Astrocyte of the hippocampus (primary cell): ENCODE measurements around the gene MALAT1.
A peak's percentile ranks its signal among the peaks of the same experiment; 100 is the strongest.
"Not testable (repeated sequence)": the region's sequence is repeated elsewhere in the genome, so short reads cannot be mapped to it uniquely, and the experiment has no call there.

ENCODE experiments used
- DNase-seq: peaks from one replicate; pipeline ENCODE4 v3.0.0; 2011; ENCODE audit warnings: low read depth, low spot score

MALAT1 gene

GRCh38 chr11:65498042-65498726, 661 bp upstream of the MALAT1 start:
- DNase-seq = peak; percentile 74

- no peak for DNase-seq
Measured at GRCh38 chr11:65498727-65498976, 193 bp upstream of the MALAT1 start.

- no peak for DNase-seq
Measured at GRCh38 chr11:65499713-65500386, 1.0 kb downstream of the MALAT1 start.

GRCh38 chr11:65500387-65501185, 1.7 kb downstream of the MALAT1 start:
- peak; percentile 68 for DNase-seq

DNA sequence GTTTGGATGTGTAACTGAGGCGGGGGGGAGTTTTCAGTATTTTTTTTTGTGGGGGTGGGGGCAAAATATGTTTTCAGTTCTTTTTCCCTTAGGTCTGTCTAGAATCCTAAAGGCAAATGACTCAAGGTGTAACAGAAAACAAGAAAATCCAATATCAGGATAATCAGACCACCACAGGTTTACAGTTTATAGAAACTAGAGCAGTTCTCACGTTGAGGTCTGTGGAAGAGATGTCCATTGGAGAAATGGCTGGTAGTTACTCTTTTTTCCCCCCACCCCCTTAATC, 2.3 kb downstream of the MALAT1 start:
- no peak for DNase-seq

DNA sequence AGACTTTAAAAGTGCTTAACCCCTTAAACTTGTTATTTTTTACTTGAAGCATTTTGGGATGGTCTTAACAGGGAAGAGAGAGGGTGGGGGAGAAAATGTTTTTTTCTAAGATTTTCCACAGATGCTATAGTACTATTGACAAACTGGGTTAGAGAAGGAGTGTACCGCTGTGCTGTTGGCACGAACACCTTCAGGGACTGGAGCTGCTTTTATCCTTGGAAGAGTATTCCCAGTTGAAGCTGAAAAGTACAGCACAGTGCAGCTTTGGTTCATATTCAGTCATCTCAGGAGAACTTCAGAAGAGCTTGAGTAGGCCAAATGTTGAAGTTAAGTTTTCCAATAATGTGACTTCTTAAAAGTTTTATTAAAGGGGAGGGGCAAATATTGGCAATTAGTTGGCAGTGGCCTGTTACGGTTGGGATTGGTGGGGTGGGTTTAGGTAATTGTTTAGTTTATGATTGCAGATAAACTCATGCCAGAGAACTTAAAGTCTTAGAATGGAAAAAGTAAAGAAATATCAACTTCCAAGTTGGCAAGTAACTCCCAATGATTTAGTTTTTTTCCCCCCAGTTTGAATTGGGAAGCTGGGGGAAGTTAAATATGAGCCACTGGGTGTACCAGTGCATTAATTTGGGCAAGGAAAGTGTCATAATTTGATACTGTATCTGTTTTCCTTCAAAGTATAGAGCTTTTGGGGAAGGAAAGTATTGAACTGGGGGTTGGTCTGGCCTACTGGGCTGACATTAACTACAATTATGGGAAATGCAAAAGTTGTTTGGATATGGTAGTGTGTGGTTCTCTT, 2.8 kb downstream of the MALAT1 start:
- peak; percentile 67 for DNase-seq

DNA sequence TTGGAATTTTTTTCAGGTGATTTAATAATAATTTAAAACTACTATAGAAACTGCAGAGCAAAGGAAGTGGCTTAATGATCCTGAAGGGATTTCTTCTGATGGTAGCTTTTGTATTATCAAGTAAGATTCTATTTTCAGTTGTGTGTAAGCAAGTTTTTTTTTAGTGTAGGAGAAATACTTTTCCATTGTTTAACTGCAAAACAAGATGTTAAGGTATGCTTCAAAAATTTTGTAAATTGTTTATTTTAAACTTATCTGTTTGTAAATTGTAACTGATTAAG, 3.4 kb downstream of the MALAT1 start:
- DNase-seq = no peak

DNA sequence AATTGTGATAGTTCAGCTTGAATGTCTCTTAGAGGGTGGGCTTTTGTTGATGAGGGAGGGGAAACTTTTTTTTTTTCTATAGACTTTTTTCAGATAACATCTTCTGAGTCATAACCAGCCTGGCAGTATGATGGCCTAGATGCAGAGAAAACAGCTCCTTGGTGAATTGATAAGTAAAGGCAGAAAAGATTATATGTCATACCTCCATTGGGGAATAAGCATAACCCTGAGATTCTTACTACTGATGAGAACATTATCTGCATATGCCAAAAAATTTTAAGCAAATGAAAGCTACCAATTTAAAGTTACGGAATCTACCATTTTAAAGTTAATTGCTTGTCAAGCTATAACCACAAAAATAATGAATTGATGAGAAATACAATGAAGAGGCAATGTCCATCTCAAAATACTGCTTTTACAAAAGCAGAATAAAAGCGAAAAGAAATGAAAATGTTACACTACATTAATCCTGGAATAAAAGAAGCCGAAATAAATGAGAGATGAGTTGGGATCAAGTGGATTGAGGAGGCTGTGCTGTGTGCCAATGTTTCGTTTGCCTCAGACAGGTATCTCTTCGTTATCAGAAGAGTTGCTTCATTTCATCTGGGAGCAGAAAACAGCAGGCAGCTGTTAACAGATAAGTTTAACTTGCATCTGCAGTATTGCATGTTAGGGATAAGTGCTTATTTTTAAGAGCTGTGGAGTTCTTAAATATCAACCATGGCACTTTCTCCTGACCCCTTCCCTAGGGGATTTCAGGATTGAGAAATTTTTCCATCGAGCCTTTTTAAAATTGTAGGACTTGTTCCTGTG, 3.9 kb downstream of the MALAT1 start:
- DNase-seq = peak; percentile 63

- DNase-seq = peak; percentile 50
Measured at GRCh38 chr11:65503368-65503948, 4.6 kb downstream of the MALAT1 start.

DNA sequence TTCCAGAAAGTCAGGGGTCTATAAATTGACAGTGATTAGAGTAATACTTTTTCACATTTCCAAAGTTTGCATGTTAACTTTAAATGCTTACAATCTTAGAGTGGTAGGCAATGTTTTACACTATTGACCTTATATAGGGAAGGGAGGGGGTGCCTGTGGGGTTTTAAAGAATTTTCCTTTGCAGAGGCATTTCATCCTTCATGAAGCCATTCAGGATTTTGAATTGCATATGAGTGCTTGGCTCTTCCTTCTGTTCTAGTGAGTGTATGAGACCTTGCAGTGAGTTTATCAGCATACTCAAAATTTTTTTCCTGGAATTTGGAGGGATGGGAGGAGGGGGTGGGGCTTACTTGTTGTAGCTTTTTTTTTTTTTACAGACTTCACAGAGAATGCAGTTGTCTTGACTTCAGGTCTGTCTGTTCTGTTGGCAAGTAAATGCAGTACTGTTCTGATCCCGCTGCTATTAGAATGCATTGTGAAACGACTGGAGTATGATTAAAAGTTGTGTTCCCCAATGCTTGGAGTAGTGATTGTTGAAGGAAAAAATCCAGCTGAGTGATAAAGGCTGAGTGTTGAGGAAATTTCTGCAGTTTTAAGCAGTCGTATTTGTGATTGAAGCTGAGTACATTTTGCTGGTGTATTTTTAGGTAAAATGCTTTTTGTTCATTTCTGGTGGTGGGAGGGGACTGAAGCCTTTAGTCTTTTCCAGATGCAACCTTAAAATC, 5.3 kb downstream of the MALAT1 start:
- no peak for DNase-seq

DNA sequence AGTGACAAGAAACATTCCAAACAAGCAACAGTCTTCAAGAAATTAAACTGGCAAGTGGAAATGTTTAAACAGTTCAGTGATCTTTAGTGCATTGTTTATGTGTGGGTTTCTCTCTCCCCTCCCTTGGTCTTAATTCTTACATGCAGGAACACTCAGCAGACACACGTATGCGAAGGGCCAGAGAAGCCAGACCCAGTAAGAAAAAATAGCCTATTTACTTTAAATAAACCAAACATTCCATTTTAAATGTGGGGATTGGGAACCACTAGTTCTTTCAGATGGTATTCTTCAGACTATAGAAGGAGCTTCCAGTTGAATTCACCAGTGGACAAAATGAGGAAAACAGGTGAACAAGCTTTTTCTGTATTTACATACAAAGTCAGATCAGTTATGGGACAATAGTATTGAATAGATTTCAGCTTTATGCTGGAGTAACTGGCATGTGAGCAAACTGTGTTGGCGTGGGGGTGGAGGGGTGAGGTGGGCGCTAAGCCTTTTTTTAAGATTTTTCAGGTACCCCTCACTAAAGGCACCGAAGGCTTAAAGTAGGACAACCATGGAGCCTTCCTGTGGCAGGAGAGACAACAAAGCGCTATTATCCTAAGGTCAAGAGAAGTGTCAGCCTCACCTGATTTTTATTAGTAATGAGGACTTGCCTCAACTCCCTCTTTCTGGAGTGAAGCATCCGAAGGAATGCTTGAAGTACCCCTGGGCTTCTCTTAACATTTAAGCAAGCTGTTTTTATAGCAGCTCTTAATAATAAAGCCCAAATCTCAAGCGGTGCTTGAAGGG, 6.0 kb downstream of the MALAT1 start:
- peak; percentile 67 for DNase-seq

- DNase-seq = peak; percentile 56
Measured at GRCh38 chr11:65505466-65506289, 6.8 kb downstream of the MALAT1 start.

GRCh38 chr11:65506290-65506771, 7.5 kb downstream of the MALAT1 start:
- no peak for DNase-seq

GRCh38 chr11:65506772-65507505, 8.1 kb downstream of the MALAT1 start:
- DNase-seq = peak; percentile 57

DNA sequence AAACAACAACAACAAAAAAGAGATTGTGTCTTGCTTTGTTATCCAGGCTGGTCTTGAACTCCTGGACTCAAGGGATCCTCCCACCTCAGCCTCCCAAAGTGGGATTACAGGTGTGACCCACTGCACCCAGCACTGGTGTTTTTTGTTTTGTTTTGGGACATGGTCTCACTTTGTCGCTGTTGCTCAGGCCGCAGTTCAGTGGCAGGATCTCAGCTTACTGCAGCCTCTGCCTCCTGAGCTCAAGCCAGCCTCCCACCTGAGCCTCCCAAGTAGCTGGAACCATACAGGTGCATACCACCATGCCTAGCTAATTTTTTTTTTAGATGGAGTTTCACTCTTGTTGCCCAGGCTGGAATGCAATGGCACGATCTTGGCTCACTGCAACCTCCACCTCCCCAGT, 13.5 kb downstream of the MALAT1 start:
- not testable (repeated sequence) for DNase-seq

DNA sequence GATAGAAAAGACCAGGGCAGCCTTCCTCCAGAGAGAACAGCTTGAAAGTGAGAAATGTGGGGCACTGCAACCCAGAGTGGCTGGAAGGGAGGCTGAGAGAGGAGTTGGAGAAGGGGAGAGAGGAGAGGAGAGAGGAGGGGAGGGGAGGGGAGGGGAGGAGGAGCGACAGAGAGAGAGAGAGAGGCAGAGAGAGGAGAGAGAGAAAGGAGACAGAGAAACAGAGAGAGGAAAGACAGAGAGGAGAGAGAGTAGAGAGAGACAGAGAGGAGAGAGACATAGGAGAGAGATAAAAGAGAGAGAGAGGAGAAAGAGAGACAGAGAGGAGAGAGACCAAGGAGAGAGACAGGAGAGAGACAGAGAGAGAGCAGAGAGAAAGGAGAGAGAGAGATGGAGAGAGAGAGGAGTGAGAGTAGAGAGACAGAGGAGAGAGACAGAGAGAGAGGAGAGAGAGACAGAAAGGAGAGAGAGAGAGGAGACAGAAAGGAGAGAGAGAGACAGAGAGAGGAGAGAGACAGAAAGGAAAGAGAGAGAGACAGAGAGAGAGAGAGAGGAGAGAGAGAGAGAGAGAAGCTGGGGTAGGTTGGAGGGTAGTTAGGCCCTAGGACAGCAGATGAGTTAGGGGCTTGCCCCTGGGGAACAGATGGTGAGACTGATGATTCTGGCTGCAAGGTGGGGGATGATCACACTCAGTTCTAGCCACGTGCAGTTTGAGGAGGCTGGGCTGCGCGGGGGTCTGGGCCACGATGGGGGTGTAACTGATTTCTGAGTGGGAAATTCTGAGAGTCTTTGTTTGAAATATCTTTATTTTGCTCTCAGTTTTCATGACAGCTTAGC, 17.5 kb downstream of the MALAT1 start:
- no peak for DNase-seq

DNA sequence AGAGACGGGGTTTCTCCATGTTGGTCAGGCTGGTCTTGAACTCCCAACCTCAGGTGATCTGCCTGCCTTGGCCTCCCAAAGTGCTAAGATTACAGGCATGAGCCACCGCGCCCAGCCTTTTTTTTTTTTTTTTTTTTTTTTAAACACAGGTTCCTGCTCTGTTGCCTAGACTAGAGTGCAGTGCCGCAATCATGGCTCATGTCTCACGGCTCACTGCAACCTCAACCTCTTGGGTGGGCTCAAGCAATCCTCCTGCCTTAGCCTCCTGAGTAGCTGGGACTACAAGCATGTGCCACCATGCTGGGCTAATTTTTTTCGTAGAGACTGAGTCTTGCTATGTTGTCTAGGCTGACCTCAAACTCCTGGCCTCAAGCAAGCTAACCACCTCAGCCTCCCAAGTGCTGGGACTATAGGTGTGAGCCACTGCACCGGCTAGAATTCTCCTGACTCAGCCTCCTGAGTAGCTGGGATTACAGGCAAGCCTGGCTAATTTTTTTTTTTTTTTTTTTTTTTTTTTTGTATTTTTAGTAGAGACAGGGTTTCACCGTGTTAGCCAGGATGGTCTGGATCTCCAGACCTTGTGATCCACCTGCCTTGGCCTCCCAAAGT, 20.2 kb downstream of the MALAT1 start:
- not testable (repeated sequence) for DNase-seq
